Activated CD4-positive, alpha-beta T cell treated with anti-CD3 and anti-CD28 coated beads for 36 hours (primary cell): ENCODE results near the gene ST3GAL4. TPM values are rescaled to one million over a fixed set of nuclear protein-coding genes. Genes with fewer than 3 reads are reported as not detected.

Experiments used
- ATAC-seq: fragments of 200-7000 bp; cut with Tn5 transposase; one replicate; pipeline ENCODE4 v1.10.0; 2021; ENCODE audit warnings: mild to moderate bottlenecking, moderate library complexity
- CTCF ChIA-PET: fragments of 350-600 bp; sonication (Branson Sonifier 250); formaldehyde crosslinking; loops from one replicate; lab custom pipeline; 2021; ENCODE audit warnings: antibody characterized with exemption; lab: Charles Lee
- POLR2A ChIA-PET: fragments of 350-600 bp; sonication (Branson Sonifier 250); formaldehyde crosslinking; loops from one replicate; lab custom pipeline; 2021; ENCODE audit warnings: antibody characterized with exemption, inconsistent platforms; lab: Charles Lee
- DNase-seq: peaks from one replicate; pipeline ENCODE4 v3.0.0-alpha.2; 2020
- H3K27ac Mint-ChIP-seq: one replicate; pipeline ENCODE4 v1.8.0; 2021; ENCODE audit warnings: mixed read lengths
- H3K27me3 Mint-ChIP-seq: one replicate; pipeline ENCODE4 v1.8.0; 2021; ENCODE audit warnings: mixed read lengths
- H3K36me3 Mint-ChIP-seq: one replicate; pipeline ENCODE4 v1.8.0; 2021; ENCODE audit warnings: low read depth, mixed read lengths
- H3K4me1 Mint-ChIP-seq: one replicate; pipeline ENCODE4 v1.8.0; 2021; ENCODE audit warnings: mixed read lengths
- H3K4me3 Mint-ChIP-seq: one replicate; pipeline ENCODE4 v1.8.0; 2021; ENCODE audit warnings: mild to moderate bottlenecking, moderate library complexity, mixed read lengths
- H3K9me3 Mint-ChIP-seq: one replicate; pipeline ENCODE4 v1.8.0; 2021; ENCODE audit warnings: low read depth, mixed read lengths
- intact Hi-C, 2 experiments: fragments of 100-400 bp; cut with DNase I in 1 of 2; cut with micrococcal nuclease in 1 of 2; formaldehyde crosslinking; loops; one replicate each; pipeline versions ENCODE4 v1.14.2 to v1.15.1; 2022 to 2024; cut with DNase I, micrococcal nuclease
- total RNA-seq, 2 experiments: library from RNA; stranded (reverse); gene quantifications; one replicate each; pipeline ENCODE4 v1.2.3, GENCODE V29; 2021

ST3GAL4 gene
- total RNA-seq, 2 experiments from 2014 or later = 7.5 to 9.1 TPM

- ATAC-seq (no peak), DNase-seq (no peak)
- H3K27me3 Mint-ChIP-seq = peaks cover 2% of the 10 kb centered on the region
- no peaks in the 10 kb centered on the region for H3K9me3 Mint-ChIP-seq
- H3K36me3 Mint-ChIP-seq = no peaks in the 10 kb centered on the region
- no peak overlapping the region for H3K4me3 Mint-ChIP-seq
- H3K4me1 Mint-ChIP-seq = peaks cover 10% of the 10 kb centered on the region
- H3K27ac Mint-ChIP-seq = no peak overlapping the region
- CTCF ChIA-PET = interaction anchor here (3.4 kb wide), 1 partner anchor 20 kb away, joined by 11 read pairs; no protein-coding TSS in a partner anchor
- POLR2A ChIA-PET = no interaction called here
- intact Hi-C loops = no loop called here
These were observed 105.1 kb downstream of the ST3GAL4 start for GRCh38 chr11:126460417-126461095.

- intact Hi-C loops = no loop called here
- H3K27me3 Mint-ChIP-seq = peaks cover 2% of the 10 kb centered on the region
- no peak overlapping the region for H3K4me3 Mint-ChIP-seq
- H3K27ac Mint-ChIP-seq = no peak overlapping the region
- no peaks in the 10 kb centered on the region for H3K36me3 Mint-ChIP-seq
- DNase-seq (no peak), ATAC-seq (no peak)
- H3K9me3 Mint-ChIP-seq = no peaks in the 10 kb centered on the region
- ChIA-PET CTCF (interaction anchor here (3.4 kb wide), 1 partner anchor 20 kb away, joined by 11 read pairs; no protein-coding TSS in a partner anchor), POLR2A (no interaction called here)
- peaks cover 15% of the 10 kb centered on the region for H3K4me1 Mint-ChIP-seq
These were observed 105.6 kb downstream of the ST3GAL4 start for GRCh38 chr11:126461096-126461440.

DNA sequence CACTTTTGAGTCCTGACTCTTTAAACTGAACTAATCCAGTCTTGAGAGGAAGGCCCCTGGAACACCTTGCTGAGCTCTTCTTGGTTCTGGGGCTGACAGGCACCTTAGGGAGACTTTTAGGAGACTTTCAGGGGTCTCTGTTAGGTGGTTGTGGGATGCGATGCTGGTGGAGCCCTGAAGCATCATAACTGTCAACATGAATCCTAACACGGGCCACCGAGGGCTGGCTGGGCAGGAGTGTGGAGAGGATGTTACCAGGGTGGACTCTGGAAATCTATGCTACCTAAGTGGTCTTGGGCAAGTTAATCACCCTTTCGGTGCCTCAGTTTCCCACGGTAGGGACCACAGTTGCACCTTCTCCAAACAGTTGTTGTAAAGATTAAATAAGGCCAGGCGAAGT lies 106.5 kb downstream of the ST3GAL4 start:
- no peak for DNase-seq
- ChIA-PET CTCF (interaction anchor here (3.4 kb wide), 1 partner anchor 19 kb away, joined by 11 read pairs; no protein-coding TSS in a partner anchor), POLR2A (no interaction called here)
- ATAC-seq = no peak
- no peak overlapping the region for H3K4me3 Mint-ChIP-seq
- H3K4me1 Mint-ChIP-seq = peaks cover 20% of the 10 kb centered on the region
- H3K27me3 Mint-ChIP-seq = peaks cover 2% of the 10 kb centered on the region
- H3K9me3 Mint-ChIP-seq = no peaks in the 10 kb centered on the region
- H3K27ac Mint-ChIP-seq = no peak overlapping the region
- no peaks in the 10 kb centered on the region for H3K36me3 Mint-ChIP-seq
- intact Hi-C loops = no loop called here

- Mint-ChIP-seq H3K9me3 (no peaks in the 10 kb centered on the region), H3K27me3 (peaks cover 2% of the 10 kb centered on the region), H3K4me3 (no peak overlapping the region), H3K4me1 (peaks cover 20% of the 10 kb centered on the region), H3K27ac (no peak overlapping the region), H3K36me3 (no peaks in the 10 kb centered on the region)
- DNase-seq (no peak), ATAC-seq (no peak)
- POLR2A ChIA-PET = no interaction called here
- CTCF ChIA-PET = interaction anchor here (3.4 kb wide), 1 partner anchor 18 kb away, joined by 11 read pairs; no protein-coding TSS in a partner anchor
- intact Hi-C loops = no loop called here
These were observed 106.9 kb downstream of the ST3GAL4 start for GRCh38 chr11:126462422-126462821.

Other genes with a start within 250 kb of the ST3GAL4 start
- gene RPUSD4, start 144.0 kb upstream of the ST3GAL4 start, total RNA-seq = 10 to 100 TPM; 31.0 to 33.9 TPM
- 1 to 10 TPM; 8.9 to 9.0 TPM for gene FAM118B, start 143.9 kb upstream of the ST3GAL4 start, total RNA-seq
- gene SRPRA, start 86.8 kb upstream of the ST3GAL4 start, total RNA-seq = 100 to 1,000 TPM; 131 to 139 TPM
- 10 to 100 TPM; 39.0 to 43.7 TPM for gene FOXRED1, start 86.5 kb upstream of the ST3GAL4 start, total RNA-seq
- gene TIRAP, start 72.6 kb upstream of the ST3GAL4 start, total RNA-seq = 1 to 10 TPM; 5.3 to 7.5 TPM
- gene DCPS, start 51.6 kb upstream of the ST3GAL4 start, total RNA-seq = 10 to 100 TPM; 29.7 to 39.3 TPM